Measurements from ENCODE around the gene COL23A1. TPM values are rescaled to one million over a fixed set of nuclear protein-coding genes. Genes with fewer than 3 reads are reported as not detected.

Gene COL23A1
- polyA plus RNA-seq, 2 of the 4 experiments (the other 2 are of a cell fraction): not detected

DNA sequence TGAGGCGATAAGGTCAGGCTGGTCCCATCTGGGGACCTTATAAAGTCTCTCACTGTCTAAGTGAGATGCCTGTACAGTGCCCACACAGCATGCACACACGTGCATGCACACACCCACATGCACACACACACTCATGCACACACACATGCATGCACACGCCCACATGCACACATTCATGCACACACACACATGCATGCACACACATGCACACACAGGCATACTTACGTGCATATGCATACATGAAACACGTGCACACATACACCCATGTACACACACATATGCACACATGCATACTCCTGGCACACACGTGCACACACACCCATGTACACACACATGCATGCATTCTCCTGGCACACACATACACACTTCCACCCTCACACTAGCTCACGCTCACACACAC lies 12.2 kb downstream of the COL23A1 start:
- CTCF ChIA-PET: no interaction called here
- TF ChIP-seq RNF2 (IDR thresholded peaks at IDR 0.05; ENCODE audit: borderline replicate concordance, low read depth) (no peak), ZC3H11A (IDR thresholded peaks at IDR 0.05) (no peak)
- TF ChIP-seq, protein P1, sequence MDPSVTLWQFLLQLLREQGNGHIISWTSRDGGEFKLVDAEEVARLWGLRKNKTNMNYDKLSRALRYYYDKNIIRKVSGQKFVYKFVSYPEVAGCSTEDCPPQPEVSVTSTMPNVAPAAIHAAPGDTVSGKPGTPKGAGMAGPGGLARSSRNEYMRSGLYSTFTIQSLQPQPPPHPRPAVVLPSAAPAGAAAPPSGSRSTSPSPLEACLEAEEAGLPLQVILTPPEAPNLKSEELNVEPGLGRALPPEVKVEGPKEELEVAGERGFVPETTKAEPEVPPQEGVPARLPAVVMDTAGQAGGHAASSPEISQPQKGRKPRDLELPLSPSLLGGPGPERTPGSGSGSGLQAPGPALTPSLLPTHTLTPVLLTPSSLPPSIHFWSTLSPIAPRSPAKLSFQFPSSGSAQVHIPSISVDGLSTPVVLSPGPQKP (IDR thresholded peaks at IDR 0.05; ENCODE audit: low read depth, low read length): no peak
- Histone ChIP-seq H3K4me1 (no peaks in the 10 kb centered on the region), H3K4me2 (no peak overlapping the region), H3K4me3 (no peak overlapping the region), H3K27ac (no peak overlapping the region), H3K9me3 (peaks cover 4% of the 10 kb centered on the region; the same call in 1 of the 3 replicates)
- FAIRE-seq (no peak), ATAC-seq (no peak), DNase-seq (ENCODE audit: low read depth in 1 of 2, low spot score in 1 of 2) (no peak)
- POLR2A ChIA-PET: no interaction called here
- 42% methylated on average over 6 of the region's 7 CpGs for WGBS (ENCODE audit: missing lambda C conversion rate)

DNA sequence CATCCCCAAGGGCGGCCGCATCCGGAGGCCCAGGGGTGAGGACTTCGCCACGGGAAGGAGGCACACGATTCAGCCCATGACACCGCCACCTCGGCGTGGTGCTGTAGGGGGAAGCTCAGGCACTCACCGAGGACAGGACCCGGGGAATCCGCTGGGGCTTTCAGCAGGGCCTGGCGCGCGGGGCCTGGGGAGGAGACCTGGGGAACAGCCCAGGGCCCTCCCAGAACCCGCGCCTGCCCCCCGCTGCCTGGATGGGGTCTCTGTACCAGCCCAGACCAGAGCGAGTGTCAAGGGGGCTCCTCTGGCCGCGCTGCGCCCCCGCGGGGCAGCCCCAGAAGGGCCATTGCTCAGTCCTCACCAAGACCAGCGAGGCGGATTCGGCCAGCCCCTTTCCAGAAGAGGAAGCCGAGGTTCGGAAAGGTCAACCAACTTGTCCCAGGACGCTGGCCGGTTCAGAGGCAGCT lies 12.8 kb downstream of the COL23A1 start:
- no peak for TF ChIP-seq GATA3 (IDR thresholded peaks at IDR 0.05; ENCODE audit: borderline replicate concordance)
- TF ChIP-seq, protein P2, sequence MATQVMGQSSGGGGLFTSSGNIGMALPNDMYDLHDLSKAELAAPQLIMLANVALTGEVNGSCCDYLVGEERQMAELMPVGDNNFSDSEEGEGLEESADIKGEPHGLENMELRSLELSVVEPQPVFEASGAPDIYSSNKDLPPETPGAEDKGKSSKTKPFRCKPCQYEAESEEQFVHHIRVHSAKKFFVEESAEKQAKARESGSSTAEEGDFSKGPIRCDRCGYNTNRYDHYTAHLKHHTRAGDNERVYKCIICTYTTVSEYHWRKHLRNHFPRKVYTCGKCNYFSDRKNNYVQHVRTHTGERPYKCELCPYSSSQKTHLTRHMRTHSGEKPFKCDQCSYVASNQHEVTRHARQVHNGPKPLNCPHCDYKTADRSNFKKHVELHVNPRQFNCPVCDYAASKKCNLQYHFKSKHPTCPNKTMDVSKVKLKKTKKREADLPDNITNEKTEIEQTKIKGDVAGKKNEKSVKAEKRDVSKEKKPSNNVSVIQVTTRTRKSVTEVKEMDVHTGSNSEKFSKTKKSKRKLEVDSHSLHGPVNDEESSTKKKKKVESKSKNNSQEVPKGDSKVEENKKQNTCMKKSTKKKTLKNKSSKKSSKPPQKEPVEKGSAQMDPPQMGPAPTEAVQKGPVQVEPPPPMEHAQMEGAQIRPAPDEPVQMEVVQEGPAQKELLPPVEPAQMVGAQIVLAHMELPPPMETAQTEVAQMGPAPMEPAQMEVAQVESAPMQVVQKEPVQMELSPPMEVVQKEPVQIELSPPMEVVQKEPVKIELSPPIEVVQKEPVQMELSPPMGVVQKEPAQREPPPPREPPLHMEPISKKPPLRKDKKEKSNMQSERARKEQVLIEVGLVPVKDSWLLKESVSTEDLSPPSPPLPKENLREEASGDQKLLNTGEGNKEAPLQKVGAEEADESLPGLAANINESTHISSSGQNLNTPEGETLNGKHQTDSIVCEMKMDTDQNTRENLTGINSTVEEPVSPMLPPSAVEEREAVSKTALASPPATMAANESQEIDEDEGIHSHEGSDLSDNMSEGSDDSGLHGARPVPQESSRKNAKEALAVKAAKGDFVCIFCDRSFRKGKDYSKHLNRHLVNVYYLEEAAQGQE (IDR thresholded peaks at IDR 0.05): no peak
- TF ChIP-seq ZC3H11A (IDR thresholded peaks at IDR 0.05): no peak
- no peak for TF ChIP-seq RNF2 (IDR thresholded peaks at IDR 0.05; ENCODE audit: borderline replicate concordance, low read depth)
- TF ChIP-seq EP300 (IDR thresholded peaks at IDR 0.05): no peak
- TF ChIP-seq, protein P3, sequence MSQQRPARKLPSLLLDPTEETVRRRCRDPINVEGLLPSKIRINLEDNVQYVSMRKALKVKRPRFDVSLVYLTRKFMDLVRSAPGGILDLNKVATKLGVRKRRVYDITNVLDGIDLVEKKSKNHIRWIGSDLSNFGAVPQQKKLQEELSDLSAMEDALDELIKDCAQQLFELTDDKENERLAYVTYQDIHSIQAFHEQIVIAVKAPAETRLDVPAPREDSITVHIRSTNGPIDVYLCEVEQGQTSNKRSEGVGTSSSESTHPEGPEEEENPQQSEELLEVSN (IDR thresholded peaks at IDR 0.05; ENCODE audit: borderline replicate concordance, low read depth): no peak
- no peak for TF ChIP-seq HDAC2 (IDR thresholded peaks at IDR 0.05)
- no peak for TF ChIP-seq HEYL (CRISPR knock-in tag; IDR thresholded peaks at IDR 0.05)
- no peak for TF ChIP-seq CBX8 (IDR thresholded peaks at IDR 0.05)
- no peak for TF ChIP-seq KDM1A (IDR thresholded peaks at IDR 0.05; ENCODE audit: low read depth)
- no peak for TF ChIP-seq CHD2 (IDR thresholded peaks at IDR 0.05; ENCODE audit: low read length, partially characterized antibody)
- TF ChIP-seq, protein P1 (IDR thresholded peaks at IDR 0.05; ENCODE audit: low read depth, low read length): no peak
- no peak for TF ChIP-seq CHD4 (IDR thresholded peaks at IDR 0.05; ENCODE audit: borderline replicate concordance)
- TF ChIP-seq POLR2A (IDR thresholded peaks at IDR 0.05; ENCODE audit: low read length): no peak
- no peak for TF ChIP-seq ZNF302 (CRISPR knock-in tag; IDR thresholded peaks at IDR 0.05)
- TF ChIP-seq, protein P4, sequence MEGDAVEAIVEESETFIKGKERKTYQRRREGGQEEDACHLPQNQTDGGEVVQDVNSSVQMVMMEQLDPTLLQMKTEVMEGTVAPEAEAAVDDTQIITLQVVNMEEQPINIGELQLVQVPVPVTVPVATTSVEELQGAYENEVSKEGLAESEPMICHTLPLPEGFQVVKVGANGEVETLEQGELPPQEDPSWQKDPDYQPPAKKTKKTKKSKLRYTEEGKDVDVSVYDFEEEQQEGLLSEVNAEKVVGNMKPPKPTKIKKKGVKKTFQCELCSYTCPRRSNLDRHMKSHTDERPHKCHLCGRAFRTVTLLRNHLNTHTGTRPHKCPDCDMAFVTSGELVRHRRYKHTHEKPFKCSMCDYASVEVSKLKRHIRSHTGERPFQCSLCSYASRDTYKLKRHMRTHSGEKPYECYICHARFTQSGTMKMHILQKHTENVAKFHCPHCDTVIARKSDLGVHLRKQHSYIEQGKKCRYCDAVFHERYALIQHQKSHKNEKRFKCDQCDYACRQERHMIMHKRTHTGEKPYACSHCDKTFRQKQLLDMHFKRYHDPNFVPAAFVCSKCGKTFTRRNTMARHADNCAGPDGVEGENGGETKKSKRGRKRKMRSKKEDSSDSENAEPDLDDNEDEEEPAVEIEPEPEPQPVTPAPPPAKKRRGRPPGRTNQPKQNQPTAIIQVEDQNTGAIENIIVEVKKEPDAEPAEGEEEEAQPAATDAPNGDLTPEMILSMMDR (IDR thresholded peaks at IDR 0.05): no peak
- TF ChIP-seq MAZ (IDR thresholded peaks at IDR 0.05; ENCODE audit: borderline replicate concordance, low read depth, low read length): no peak
- TF ChIP-seq JUN (IDR thresholded peaks at IDR 0.05): no peak
- no peak for TF ChIP-seq RAD21 (conservative IDR thresholded peaks at IDR 0.05 in 1 of 2, IDR thresholded peaks at IDR 0.05 in 1 of 2)
- Histone ChIP-seq H3K4me3 (no peak overlapping the region), H3K27ac (no peak overlapping the region), H3K9me3 (peaks cover 4% of the 10 kb centered on the region; the same call in 1 of the 3 replicates), H3K4me2 (no peak overlapping the region), H3K4me1 (no peaks in the 10 kb centered on the region)
- WGBS (ENCODE audit: missing lambda C conversion rate): 49% methylated on average over 23 of the region's 31 CpGs
- ChIA-PET CTCF (no interaction called here), POLR2A (no interaction called here)
- FAIRE-seq (no peak), ATAC-seq (no peak), DNase-seq (ENCODE audit: low read depth in 1 of 2, low spot score in 1 of 2) (no peak)

Data from A549 (cell line).